HepG2 (cell line): Measurements from ENCODE around the gene ACACB. TPM values are rescaled to one million over a fixed set of nuclear protein-coding genes. Genes with fewer than 3 reads are reported as not detected.
A peak's percentile ranks its signal among the peaks of the same experiment; 100 is the strongest.

Experiments used
- AHR ChIP-seq: IDR thresholded peaks from 2 replicates; pipeline ENCODE4 v1.6.1; 2018; ENCODE audit warnings: missing genetic modification reagents, missing compliant biosample characterization
- ARID5B ChIP-seq: IDR thresholded peaks from 2 replicates; pipeline ENCODE4 v1.4.0; 2020; ENCODE audit warnings: mild to moderate bottlenecking, missing genetic modification reagents
- ELF4 ChIP-seq: sonication (generic); formaldehyde crosslinking; IDR thresholded peaks from 2 replicates; pipeline ENCODE4 v1.5.0; 2020; ENCODE audit warnings: missing genetic modification reagents, mild to moderate bottlenecking, moderate library complexity, borderline replicate concordance
- IRF2 ChIP-seq: IDR thresholded peaks from 2 replicates; pipeline ENCODE4 v1.6.1; 2018; ENCODE audit warnings: missing genetic modification reagents, missing compliant biosample characterization
- KDM5A ChIP-seq: fragments of 200-600 bp; sonication (generic); IDR thresholded peaks from 2 replicates; pipeline ENCODE4 v1.7.0; 2018; ENCODE audit warnings: antibody characterized with exemption, mild to moderate bottlenecking, low read length, borderline replicate concordance
- MIXL1 ChIP-seq: IDR thresholded peaks from 2 replicates; pipeline ENCODE4 v1.6.1; 2016
- MTA3 ChIP-seq: sonication (generic); formaldehyde crosslinking; IDR thresholded peaks from 2 replicates; pipeline ENCODE4 v1.4.0; 2020; ENCODE audit warnings: missing genetic modification reagents
- NKX3-1 ChIP-seq: sonication (generic); formaldehyde crosslinking; IDR thresholded peaks from 2 replicates; pipeline ENCODE4 v1.5.0; 2020; ENCODE audit warnings: missing genetic modification reagents
- PRDM15 ChIP-seq: sonication (generic); formaldehyde crosslinking; IDR thresholded peaks from 2 replicates; pipeline ENCODE4 v1.4.0; 2020; ENCODE audit warnings: missing genetic modification reagents
- SNAPC5 ChIP-seq: sonication (generic); formaldehyde crosslinking; IDR thresholded peaks from 2 replicates; pipeline ENCODE4 v1.8.1; 2023; ENCODE audit warnings: mild to moderate bottlenecking, missing genetic modification reagents, borderline replicate concordance
- ZBTB33 ChIP-seq: sonication (generic); formaldehyde crosslinking; IDR thresholded peaks from 2 replicates; pipeline ENCODE4 v1.4.0; 2020; ENCODE audit warnings: missing genetic modification reagents
- ZNF343 ChIP-seq: sonication (generic); formaldehyde crosslinking; IDR thresholded peaks from 2 replicates; pipeline ENCODE4 v1.4.0; 2020; ENCODE audit warnings: mild to moderate bottlenecking, missing genetic modification reagents
- ZNF414 ChIP-seq: sonication (generic); formaldehyde crosslinking; IDR thresholded peaks from 2 replicates; pipeline ENCODE4 v1.5.0; 2020; ENCODE audit warnings: missing genetic modification reagents
- ZNF782 ChIP-seq: sonication (generic); formaldehyde crosslinking; IDR thresholded peaks from 2 replicates; pipeline ENCODE4 v1.4.0; 2020; ENCODE audit warnings: missing genetic modification reagents, mild to moderate bottlenecking, borderline replicate concordance
- polyA plus RNA-seq, 8 experiments: library from polyadenylated mRNA; depleted of rRNA in 3 of 8; stranded (reverse) in 7 of 8; unstranded in 1 of 8; fragments of >200 nt; fragmentation: Illumina TruSeq in 4 of 8; extraction: Trizol in 4 of 8; gene quantifications; 2 replicates each; pipeline versions ENCODE4 v1.2.1 to v1.2.3, GENCODE V29; 2011 to 2016; ENCODE audit warnings: low read depth in 4 of 8, missing spikeins in 1 of 8, mixed read lengths in 1 of 8; ENCODE audit not compliant: insufficient read depth in 1 of 8
- total RNA-seq, 5 experiments: library from RNA; depleted of rRNA; stranded (reverse); fragments of >200 nt; fragmentation: Illumina TruSeq; extraction: Trizol; gene quantifications; 2 replicates each; pipeline ENCODE4 v1.2.3, GENCODE V29; 2016; ENCODE audit warnings: low read depth in 1 of 5

The ACACB gene
- total and polyA plus RNA-seq, 2 of the 13 experiments (the other 11 are each of a cell fraction or from before 2014, with no cell fraction given), result 6.2 to 8.6 TPM

- TF ChIP-seq MTA3 (CRISPR knock-in tag) (no peak), NKX3-1 (CRISPR knock-in tag) (no peak), AHR (no peak), MIXL1 (CRISPR knock-in tag) (no peak), ZNF782 (CRISPR knock-in tag) (no peak), ZBTB33 (CRISPR knock-in tag) (no peak), ZNF414 (CRISPR knock-in tag) (no peak), ELF4 (CRISPR knock-in tag) (no peak), PRDM15 (CRISPR knock-in tag) (no peak), KDM5A (peak; percentile 11; the same call in 1 of the 2 replicates), SNAPC5 (CRISPR knock-in tag) (no peak), ARID5B (no peak), IRF2 (CRISPR knock-in tag) (no peak), ZNF343 (CRISPR knock-in tag) (no peak)
Observed at GRCh38 chr12:109154451-109155438, 38.4 kb downstream of the ACACB start (continued).
